Retinal pigment epithelial cell (primary cell): ENCODE measurements around the gene UBE2J2.

Experiments used
- DNase-seq: peaks from one replicate; pipeline ENCODE4 v3.0.0-alpha.2; 2010; ENCODE audit warnings: low read depth
- H3K4me3 ChIP-seq: 2 replicates; pipeline ENCODE4 v1.5.1; 2011; ENCODE audit warnings: mild to moderate bottlenecking, low read length, control low read depth, moderate library complexity
- CTCF ChIP-seq: conservative IDR thresholded peaks from 2 replicates; pipeline ENCODE4 v1.5.1; 2011; ENCODE audit warnings: low read depth, low read length, control low read depth, inconsistent platforms

The UBE2J2 gene

GRCh38 chr1:1222575-1223225 lies 51.0 kb downstream of the UBE2J2 start:
- DNase-seq: no peak
- TF ChIP-seq CTCF: no peak

GRCh38 chr1:1221887-1222574 lies 51.6 kb downstream of the UBE2J2 start:
- DNase-seq: no peak
- no peak for TF ChIP-seq CTCF
- H3K4me3 ChIP-seq: no peak overlapping the region

More at GRCh38 chr1:1222575-1223225, 51.0 kb downstream of the UBE2J2 start:
- H3K4me3 ChIP-seq: no peak overlapping the region

- TF ChIP-seq CTCF: no peak
- no peak overlapping the region for H3K4me3 ChIP-seq
- DNase-seq: no peak
Measured at GRCh38 chr1:1220197-1220596, 53.5 kb downstream of the UBE2J2 start.

GRCh38 chr1:1219341-1219740 lies 54.3 kb downstream of the UBE2J2 start:
- no peak for TF ChIP-seq CTCF
- DNase-seq: no peak
- H3K4me3 ChIP-seq: no peak overlapping the region

- DNase-seq: no peak
- TF ChIP-seq CTCF: no peak
- H3K4me3 ChIP-seq: no peak overlapping the region
Measured at GRCh38 chr1:1218524-1219200, 55.0 kb downstream of the UBE2J2 start.

GRCh38 chr1:1217621-1218523 lies 55.8 kb downstream of the UBE2J2 start:
- DNase-seq: peak; percentile 22
- no peak for TF ChIP-seq CTCF
- no peak overlapping the region for H3K4me3 ChIP-seq
